ENCODE measurements around the gene KLC3. TPM values are rescaled to one million over a fixed set of nuclear protein-coding genes. Genes with fewer than 3 reads are reported as not detected.

Gene KLC3
- total and polyA plus RNA-seq, 2 donors (not counting 1 experiment from before 2014, with no cell fraction given) = not detected

- DNase-seq (no peak), ATAC-seq (ENCODE audit: low read depth) (no peak)
- ChIA-PET CTCF (interaction anchor here (1.4 kb wide), 1 partner anchor 70 kb away, joined by 3 read pairs; no protein-coding TSS in a partner anchor), POLR2A (no interaction called here)
- H3K27me3 Mint-ChIP-seq = no peaks in the 10 kb centered on the region
- Histone ChIP-seq H3K4me3 (ENCODE audit: control extremely low read depth in 1 of 5, extremely low read depth in 1 of 5, insufficient read depth in 1 of 5, low read depth in 2 of 5, low read length in 4 of 5) (no peak overlapping the region), H3K9ac (ENCODE audit: low read length) (no peak overlapping the region), H4K20me1 (ENCODE audit: control insufficient read depth, insufficient read depth, low read length, poor library complexity, severe bottlenecking) (no peaks in the 10 kb centered on the region), H3K27me3 (replicated peaks in 1 of 4; ENCODE audit: control extremely low read depth in 1 of 4, control insufficient read depth in 3 of 4, insufficient read depth in 4 of 4, low read length in 3 of 4) (no peaks in the 10 kb centered on the region), H3K4me1 (ENCODE audit: control insufficient read depth in 2 of 2, insufficient read depth in 2 of 2, low read length in 2 of 2) (peaks cover 3 to 12% of the 10 kb centered on the region in 2 donors), H3K9me3 (ENCODE audit: control extremely low read depth in 1 of 3, control insufficient read depth in 2 of 3, insufficient read depth in 1 of 3, low read length in 2 of 3) (no peaks in the 10 kb centered on the region), H3K36me3 (replicated peaks in 1 of 2; ENCODE audit: control extremely low read depth in 1 of 2, control insufficient read depth in 1 of 2, extremely low read depth in 1 of 2, insufficient read depth in 2 of 2, low read length in 1 of 2) (peaks cover 0 to 5% of the 10 kb centered on the region in 2 experiments), H2AFZ (ENCODE audit: insufficient read depth, low read depth, low read length, poor library complexity, severe bottlenecking) (no peak overlapping the region), H3K4me2 (replicated peaks; ENCODE audit: low read depth, low read length, poor library complexity, severe bottlenecking) (peak overlapping the region; percentile 94), H3K27ac (ENCODE audit: low read length in 2 of 2) (no peak overlapping the region), H3K79me2 (ENCODE audit: control insufficient read depth, insufficient read depth, low read length) (peaks cover 7% of the 10 kb centered on the region)
- TF ChIP-seq EZH2 (IDR thresholded peaks at IDR 0.05; ENCODE audit: borderline replicate concordance, insufficient read depth, low read depth, low read length, poor library complexity, severe bottlenecking) = no peak
- TF ChIP-seq, protein P1, sequence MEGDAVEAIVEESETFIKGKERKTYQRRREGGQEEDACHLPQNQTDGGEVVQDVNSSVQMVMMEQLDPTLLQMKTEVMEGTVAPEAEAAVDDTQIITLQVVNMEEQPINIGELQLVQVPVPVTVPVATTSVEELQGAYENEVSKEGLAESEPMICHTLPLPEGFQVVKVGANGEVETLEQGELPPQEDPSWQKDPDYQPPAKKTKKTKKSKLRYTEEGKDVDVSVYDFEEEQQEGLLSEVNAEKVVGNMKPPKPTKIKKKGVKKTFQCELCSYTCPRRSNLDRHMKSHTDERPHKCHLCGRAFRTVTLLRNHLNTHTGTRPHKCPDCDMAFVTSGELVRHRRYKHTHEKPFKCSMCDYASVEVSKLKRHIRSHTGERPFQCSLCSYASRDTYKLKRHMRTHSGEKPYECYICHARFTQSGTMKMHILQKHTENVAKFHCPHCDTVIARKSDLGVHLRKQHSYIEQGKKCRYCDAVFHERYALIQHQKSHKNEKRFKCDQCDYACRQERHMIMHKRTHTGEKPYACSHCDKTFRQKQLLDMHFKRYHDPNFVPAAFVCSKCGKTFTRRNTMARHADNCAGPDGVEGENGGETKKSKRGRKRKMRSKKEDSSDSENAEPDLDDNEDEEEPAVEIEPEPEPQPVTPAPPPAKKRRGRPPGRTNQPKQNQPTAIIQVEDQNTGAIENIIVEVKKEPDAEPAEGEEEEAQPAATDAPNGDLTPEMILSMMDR (IDR thresholded peaks at IDR 0.05) = no peak
- peak overlapping the region; percentile 67 for H3K4me3 Mint-ChIP-seq
- H3K9me3 Mint-ChIP-seq (ENCODE audit: insufficient read depth) = no peaks in the 10 kb centered on the region
- intact Hi-C loops (cut with micrococcal nuclease) = no loop called here
- no peak overlapping the region for H3K27ac Mint-ChIP-seq
- WGBS (ENCODE audit: insufficient coverage) = 97% methylated on average over 11 of the region's 11 CpGs
- peaks cover 12% of the 10 kb centered on the region for H3K4me1 Mint-ChIP-seq
These were observed 28.3 kb downstream of the KLC3 start for GRCh38 chr19:45368737-45369340.

Measured in B cell (primary cell).